ENCODE results near the gene AP1S3. TPM values are rescaled to one million over a fixed set of nuclear protein-coding genes. Genes with fewer than 3 reads are reported as not detected.

Gene AP1S3
- total and polyA plus RNA-seq, 2 donors (not counting 3 experiments of a cell fraction or from before 2014, with no cell fraction given), result 0.69 to 3.8 TPM

- ChIA-PET POLR2A (no interaction called here), CTCF (interaction anchor here (1.0 to 3.0 kb wide), 6 partner anchors 15 to 105 kb away, joined by 4 to 13 read pairs (median 6); no protein-coding TSS in a partner anchor)
- H3K4me2 ChIP-seq (ENCODE audit: insufficient read depth, low read length), result no peak overlapping the region
- peak; percentile 53 for DNase-seq (ENCODE audit: low read depth, low spot score)
- no peaks in the 10 kb centered on the region for H3K27me3 ChIP-seq (ENCODE audit: control insufficient read depth in 2 of 2, insufficient read depth in 2 of 2, low read length in 2 of 2)
- no peak overlapping the region for H2AFZ ChIP-seq (ENCODE audit: low read depth, low read length)
- H3K79me2 ChIP-seq (ENCODE audit: control insufficient read depth, insufficient read depth, low read length), result no peaks in the 10 kb centered on the region
- intact Hi-C loops (cut with micrococcal nuclease) (loop anchor here (1.0 kb wide), 3 partner anchors 18 to 88 kb away; no protein-coding TSS in a partner anchor), dilution Hi-C loops (cut with MboI; ENCODE audit: extremely low pct_ligation_motif_present, low sequenced_read_pairs) (no loop called here)
- no peak overlapping the region for H3K27ac ChIP-seq (ENCODE audit: insufficient read depth, low read depth, low read length)
- no peak overlapping the region for H3K9ac ChIP-seq (replicated peaks; ENCODE audit: extremely low read depth, insufficient read depth, low read length)
- H3K4me1 ChIP-seq (ENCODE audit: control insufficient read depth, extremely low read depth, insufficient read depth, low read length), result no peaks in the 10 kb centered on the region
- no peaks in the 10 kb centered on the region for H3K9me1 ChIP-seq (replicated peaks; ENCODE audit: control insufficient read depth, extremely low read depth, insufficient read depth, low read length)
- no peak overlapping the region for H3K4me3 ChIP-seq (replicated peaks in 1 of 3; ENCODE audit: insufficient read depth in 1 of 3, low read depth in 1 of 3, low read length in 3 of 3)
- H3K9me3 ChIP-seq (replicated peaks; ENCODE audit: control insufficient read depth, insufficient read depth, low read length), result no peaks in the 10 kb centered on the region
- no peaks in the 10 kb centered on the region for H4K20me1 ChIP-seq (replicated peaks; ENCODE audit: control insufficient read depth, extremely low read depth, insufficient read depth, low read length)
- FAIRE-seq, result peak; percentile 57
- H3K36me3 ChIP-seq (ENCODE audit: control insufficient read depth in 2 of 2, extremely low read depth in 1 of 2, insufficient read depth in 2 of 2, low read length in 2 of 2), result no peaks in the 10 kb centered on the region
- TF ChIP-seq POLR2A (IDR thresholded peaks at IDR 0.05; ENCODE audit: low read depth, low read length) (no peak), FOS (IDR thresholded peaks at IDR 0.05; ENCODE audit: borderline replicate concordance, insufficient read depth, low read length) (no peak), GATA2 (IDR thresholded peaks at IDR 0.05; ENCODE audit: insufficient read depth, insufficient read length, low read depth, low read length) (no peak), JUN (IDR thresholded peaks at IDR 0.05; ENCODE audit: borderline replicate concordance, insufficient read depth, insufficient read length, low read depth) (no peak), MYC (IDR thresholded peaks at IDR 0.05; ENCODE audit: low read depth, low read length) (no peak)
- TF ChIP-seq, protein P1, sequence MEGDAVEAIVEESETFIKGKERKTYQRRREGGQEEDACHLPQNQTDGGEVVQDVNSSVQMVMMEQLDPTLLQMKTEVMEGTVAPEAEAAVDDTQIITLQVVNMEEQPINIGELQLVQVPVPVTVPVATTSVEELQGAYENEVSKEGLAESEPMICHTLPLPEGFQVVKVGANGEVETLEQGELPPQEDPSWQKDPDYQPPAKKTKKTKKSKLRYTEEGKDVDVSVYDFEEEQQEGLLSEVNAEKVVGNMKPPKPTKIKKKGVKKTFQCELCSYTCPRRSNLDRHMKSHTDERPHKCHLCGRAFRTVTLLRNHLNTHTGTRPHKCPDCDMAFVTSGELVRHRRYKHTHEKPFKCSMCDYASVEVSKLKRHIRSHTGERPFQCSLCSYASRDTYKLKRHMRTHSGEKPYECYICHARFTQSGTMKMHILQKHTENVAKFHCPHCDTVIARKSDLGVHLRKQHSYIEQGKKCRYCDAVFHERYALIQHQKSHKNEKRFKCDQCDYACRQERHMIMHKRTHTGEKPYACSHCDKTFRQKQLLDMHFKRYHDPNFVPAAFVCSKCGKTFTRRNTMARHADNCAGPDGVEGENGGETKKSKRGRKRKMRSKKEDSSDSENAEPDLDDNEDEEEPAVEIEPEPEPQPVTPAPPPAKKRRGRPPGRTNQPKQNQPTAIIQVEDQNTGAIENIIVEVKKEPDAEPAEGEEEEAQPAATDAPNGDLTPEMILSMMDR (IDR thresholded peaks at IDR 0.05; ENCODE audit: extremely low read depth in 1 of 2, insufficient read depth in 1 of 2, low read depth in 1 of 2, low read length in 2 of 2), result peak; percentile 26 to 46
- TF ChIP-seq, protein P2, sequence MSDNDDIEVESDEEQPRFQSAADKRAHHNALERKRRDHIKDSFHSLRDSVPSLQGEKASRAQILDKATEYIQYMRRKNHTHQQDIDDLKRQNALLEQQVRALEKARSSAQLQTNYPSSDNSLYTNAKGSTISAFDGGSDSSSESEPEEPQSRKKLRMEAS (IDR thresholded peaks at IDR 0.05; ENCODE audit: insufficient read depth, insufficient read length), result no peak
- BruUV-seq (replicated peaks), result no TSS peak
These were observed 57.5 kb downstream of the AP1S3 start for GRCh38 chr2:223779877-223780276.
